Neuronal stem cell (in vitro differentiated cells): ENCODE measurements around the gene MOCS3.

Experiments
- DNase-seq: peaks from one replicate; pipeline ENCODE4 v3.0.0-alpha.2; 2013; ENCODE audit warnings: low spot score
- H2AFZ ChIP-seq: one replicate; pipeline ENCODE4 v1.6.1; 2013; ENCODE audit warnings: mild to moderate bottlenecking, low read length, inconsistent platforms
- H2AK5ac ChIP-seq: 2 replicates; pipeline ENCODE4 v1.6.1; 2013; ENCODE audit warnings: low read depth, mild to moderate bottlenecking, inconsistent platforms, low read length, moderate library complexity, mixed read lengths
- H2BK120ac ChIP-seq: 2 replicates; pipeline ENCODE4 v1.6.1; 2013; ENCODE audit warnings: low read depth, mild to moderate bottlenecking, inconsistent platforms, low read length, moderate library complexity, mixed read lengths
- H2BK12ac ChIP-seq: one replicate; pipeline ENCODE4 v1.6.1; 2013; ENCODE audit warnings: low read length, inconsistent platforms
- H2BK15ac ChIP-seq: 2 replicates; pipeline ENCODE4 v1.6.1; 2013; ENCODE audit warnings: mild to moderate bottlenecking, low read length, inconsistent platforms, mixed read lengths
- H2BK5ac ChIP-seq: one replicate; pipeline ENCODE4 v1.6.1; 2013; ENCODE audit warnings: inconsistent platforms, mild to moderate bottlenecking, low read length, moderate library complexity
- H3K14ac ChIP-seq: one replicate; pipeline ENCODE4 v1.6.1; 2013; ENCODE audit warnings: low read length, inconsistent platforms
- H3K18ac ChIP-seq: 2 replicates; pipeline ENCODE4 v1.6.1; 2013; ENCODE audit warnings: low read length, inconsistent platforms
- H3K23ac ChIP-seq: 2 replicates; pipeline ENCODE4 v1.6.1; 2013; ENCODE audit warnings: low read depth, mild to moderate bottlenecking, mixed read lengths, low read length, inconsistent platforms; ENCODE audit not compliant: poor library complexity
- H3K27ac ChIP-seq: replicated peaks from 3 replicates; pipeline ENCODE4 v1.5.1; 2013; ENCODE audit warnings: low read length, inconsistent platforms
- H3K27me3 ChIP-seq, 3 experiments: 2 replicates each; pipeline ENCODE4 v1.6.1; 2013; ENCODE audit warnings: low read length in 3 of 3, mild to moderate bottlenecking in 2 of 3, inconsistent platforms in 1 of 3, low read depth in 1 of 3, mixed read lengths in 1 of 3, moderate library complexity in 1 of 3; ENCODE audit not compliant: control insufficient read depth in 3 of 3, insufficient read depth in 3 of 3
- H3K36me3 ChIP-seq, 2 donors: replicated peaks in 1 of 2; 2 replicates each; pipeline ENCODE4 v1.6.1; 2013; ENCODE audit warnings: low read length in 2 of 2; ENCODE audit not compliant: control insufficient read depth in 2 of 2, insufficient read depth in 2 of 2
- H3K4ac ChIP-seq: 2 replicates; pipeline ENCODE4 v1.6.1; 2013; ENCODE audit warnings: inconsistent platforms, mild to moderate bottlenecking, low read length, moderate library complexity
- H3K4me1 ChIP-seq, 2 donors: 1 replicate in 1 of 2; 2 replicates in 1 of 2; pipeline ENCODE4 v1.6.1; 2013; ENCODE audit warnings: low read length in 2 of 2, low read depth in 1 of 2; ENCODE audit not compliant: control insufficient read depth in 2 of 2, insufficient read depth in 1 of 2
- H3K4me2 ChIP-seq: one replicate; pipeline ENCODE4 v1.6.1; 2013; ENCODE audit warnings: mild to moderate bottlenecking, low read length, inconsistent platforms; ENCODE audit not compliant: insufficient read depth, poor library complexity, severe bottlenecking
- H3K4me3 ChIP-seq, 2 donors: 2 replicates each; pipeline ENCODE4 v1.5.1; 2013; ENCODE audit warnings: low read length in 2 of 2, mild to moderate bottlenecking in 2 of 2, inconsistent platforms in 1 of 2, moderate library complexity in 1 of 2
- H3K79me1 ChIP-seq: one replicate; pipeline ENCODE4 v1.6.1; 2013; ENCODE audit warnings: low read depth, mild to moderate bottlenecking, inconsistent platforms, low read length, moderate library complexity
- H3K9ac ChIP-seq: one replicate; pipeline ENCODE4 v1.6.1; 2013; ENCODE audit warnings: mild to moderate bottlenecking, low read depth, low read length, inconsistent platforms; ENCODE audit not compliant: poor library complexity
- H3K9me3 ChIP-seq, 2 donors: replicated peaks in 1 of 2; 2 replicates each; pipeline versions ENCODE3 to v1.6.1; 2013; ENCODE audit warnings: low read length in 2 of 2, mild to moderate bottlenecking in 2 of 2, inconsistent platforms in 1 of 2, low read depth in 1 of 2, mixed read lengths in 1 of 2, moderate library complexity in 1 of 2; ENCODE audit not compliant: control insufficient read depth in 2 of 2, insufficient read depth in 1 of 2
- H4K8ac ChIP-seq: one replicate; pipeline ENCODE4 v1.6.1; 2013; ENCODE audit warnings: low read depth, mild to moderate bottlenecking, inconsistent platforms, low read length, moderate library complexity
- H4K91ac ChIP-seq: one replicate; pipeline ENCODE4 v1.6.1; 2013; ENCODE audit warnings: low read length, low read depth, mild to moderate bottlenecking, inconsistent platforms; ENCODE audit not compliant: poor library complexity
- WGBS, 2 donors: extraction: QIAGEN DNeasy Blood & Tissue Kit; methylation state at CpG; one replicate each; pipeline ENCODE4 v1.1.7; 2013; ENCODE audit warnings: missing lambda C conversion rate in 2 of 2, mixed read lengths in 1 of 2; ENCODE audit not compliant: insufficient read length in 2 of 2, insufficient replicate concordance in 1 of 2; ENCODE audit errors: extremely low coverage in 2 of 2; 5-methylcytosine and 5-hydroxymethylcytosine counted together

MOCS3 gene

DNA sequence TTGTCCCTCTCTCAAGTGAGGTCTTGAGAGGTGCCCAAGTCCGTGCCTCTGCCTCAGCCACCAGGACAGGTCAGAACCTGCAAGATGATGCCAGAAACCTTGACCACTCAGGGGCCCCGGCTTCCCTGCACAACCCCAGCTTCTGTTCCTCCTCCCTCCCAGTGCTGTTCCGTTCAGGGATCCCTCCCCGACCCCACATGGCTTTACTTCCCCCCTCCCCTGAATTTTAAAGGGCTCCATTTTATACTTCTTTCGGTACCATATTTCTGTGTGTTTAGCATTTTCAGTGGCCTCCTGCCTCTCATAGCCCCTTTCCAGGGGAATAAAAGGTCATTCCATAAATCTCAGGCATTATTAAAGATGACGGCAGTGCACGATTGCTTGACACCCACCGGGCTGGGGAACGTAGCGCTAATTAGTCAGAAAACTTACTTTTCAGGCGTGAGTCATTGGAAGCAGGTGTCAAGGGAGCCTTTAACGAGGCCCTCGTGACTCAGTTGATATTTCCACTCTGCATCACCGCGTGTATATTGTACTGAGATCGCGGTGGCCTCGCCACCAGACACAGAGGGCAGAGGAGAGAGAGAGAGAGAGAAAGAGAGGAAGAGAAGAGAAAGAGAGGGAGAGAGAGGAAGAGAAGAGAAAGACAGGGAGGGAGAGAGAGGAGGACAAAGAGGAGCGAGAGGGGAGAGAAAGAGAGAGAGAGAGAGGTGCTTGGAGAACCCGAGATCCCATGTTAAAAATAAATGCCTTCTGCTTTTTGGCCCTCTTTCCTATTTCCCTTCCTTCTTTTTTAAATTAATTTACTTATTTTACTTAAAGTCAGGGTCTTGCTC, 43.0 kb downstream of the MOCS3 start:
- H3K14ac ChIP-seq, result no peak overlapping the region
- DNase-seq, result no peak
- no peak overlapping the region for H4K8ac ChIP-seq
- no peak overlapping the region for H2AFZ ChIP-seq
- H2AK5ac ChIP-seq, result no peak overlapping the region
- no peak overlapping the region for H4K91ac ChIP-seq
- H3K27ac ChIP-seq, result no peak overlapping the region
- H3K4ac ChIP-seq, result no peak overlapping the region
- no CpG with 5 or more reads among the region's 20 CpGs for WGBS, 2 donors
- peaks cover 15 to 20% of the 10 kb centered on the region in 2 donors for H3K4me1 ChIP-seq
- no peak overlapping the region for H3K18ac ChIP-seq
- no peak overlapping the region for H3K23ac ChIP-seq
- no peak overlapping the region for H2BK12ac ChIP-seq
- no peaks in the 10 kb centered on the region for H3K9me3 ChIP-seq
- no peak overlapping the region for H2BK15ac ChIP-seq
- no peak overlapping the region for H3K4me2 ChIP-seq
- H2BK120ac ChIP-seq, result no peak overlapping the region
- peaks cover 3% of the 10 kb centered on the region for H3K79me1 ChIP-seq
- peaks cover 0 to 3% of the 10 kb centered on the region in 2 donors for H3K36me3 ChIP-seq
- no peak overlapping the region for H2BK5ac ChIP-seq
- no peaks in the 10 kb centered on the region for H3K27me3 ChIP-seq
- H3K9ac ChIP-seq, result no peak overlapping the region
- H3K4me3 ChIP-seq, result no peak overlapping the region

DNA sequence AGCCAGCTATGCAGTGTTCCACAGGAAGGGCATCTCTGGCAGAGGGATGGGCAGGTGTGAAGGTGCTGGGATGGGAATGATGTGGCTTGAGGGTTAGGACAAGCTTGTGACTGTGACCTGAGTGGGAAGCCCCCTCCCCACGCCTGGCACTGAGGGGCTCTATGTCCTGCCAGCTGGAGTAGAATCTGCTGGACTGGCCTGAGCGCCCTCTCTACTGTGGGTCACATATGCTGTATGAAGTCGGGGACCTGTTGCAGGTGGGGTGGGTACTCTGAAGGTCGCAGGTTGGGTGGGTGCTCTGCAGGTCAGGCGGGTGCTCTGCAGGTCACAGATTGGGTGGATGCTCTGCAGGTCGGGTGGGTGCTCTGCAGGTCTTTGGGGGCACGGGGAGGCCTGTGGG, 44.0 kb downstream of the MOCS3 start:
- no peak for DNase-seq
- Histone ChIP-seq H3K27me3 (no peaks in the 10 kb centered on the region), H3K23ac (peak overlapping the region; percentile 49), H2BK12ac (peak overlapping the region; percentile 63), H3K14ac (no peak overlapping the region), H4K91ac (no peak overlapping the region), H3K79me1 (peaks cover 3% of the 10 kb centered on the region), H2BK5ac (peak overlapping the region; percentile 19), H3K36me3 (peaks cover 0 to 3% of the 10 kb centered on the region in 2 donors), H2BK15ac (no peak overlapping the region), H3K9me3 (no peaks in the 10 kb centered on the region), H3K4me2 (no peak overlapping the region), H2AFZ (no peak overlapping the region), H4K8ac (peak overlapping the region; percentile 74), H3K27ac (peak overlapping the region; percentile 2), H3K9ac (peak overlapping the region; percentile 56), H3K4ac (peak overlapping the region; percentile 56), H2BK120ac (peak overlapping the region; percentile 33), H3K18ac (peak overlapping the region; percentile 66), H3K4me1 (peaks cover 11 to 14% of the 10 kb centered on the region in 2 donors), H3K4me3 (no peak overlapping the region), H2AK5ac (peak overlapping the region; percentile 91)
- whole genome bisulfite sequencing, 2 donors, result no CpG with 5 or more reads among the region's 7 CpGs

DNA sequence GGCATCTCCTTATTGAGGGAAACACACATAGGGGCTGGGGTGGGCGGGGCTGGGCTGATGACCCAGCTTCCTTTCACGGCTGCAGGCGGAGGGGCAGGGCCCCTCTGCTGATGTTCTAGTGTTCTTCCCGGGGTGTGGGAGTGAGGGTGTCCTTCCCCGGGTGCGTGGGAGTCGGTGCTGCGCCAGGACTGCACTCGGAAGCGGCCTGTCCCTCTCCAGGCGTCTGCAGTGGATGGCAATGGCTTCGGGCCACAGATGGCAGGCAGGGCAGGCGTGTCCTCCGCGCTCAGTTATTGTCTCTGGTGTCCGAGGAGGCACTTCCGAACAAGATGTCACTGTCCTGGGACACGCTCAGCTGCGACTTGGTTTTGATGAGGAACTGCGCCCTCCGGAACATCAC, 45.1 kb downstream of the MOCS3 start:
- H3K27ac ChIP-seq, result peak overlapping the region; percentile 23

DNA sequence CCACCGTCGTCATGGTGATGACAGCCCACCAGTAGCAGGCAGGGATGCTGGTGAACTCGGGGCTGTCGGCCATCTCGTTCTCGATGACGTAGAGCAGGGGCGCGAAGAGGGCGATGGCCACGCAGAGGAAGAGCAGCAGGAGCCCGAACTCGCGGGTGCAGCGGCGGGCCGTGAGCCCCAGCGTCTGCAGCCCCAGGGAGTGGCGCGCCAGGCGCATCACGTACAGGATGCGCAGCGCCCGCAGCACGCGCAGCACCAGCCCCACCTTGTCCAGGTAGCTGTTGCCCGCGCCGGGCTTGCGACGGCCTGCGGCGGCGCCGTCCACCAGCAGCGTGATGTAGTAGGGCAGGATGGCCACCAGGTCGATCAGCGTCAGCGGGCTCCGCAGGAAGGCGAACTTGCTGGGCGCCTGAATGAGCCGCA, 45.7 kb downstream of the MOCS3 start:
- no peak overlapping the region for H3K27ac ChIP-seq
- DNase-seq, result no peak
- H3K18ac ChIP-seq, result peak overlapping the region; percentile 84
- H2AFZ ChIP-seq, result no peak overlapping the region
- H2BK5ac ChIP-seq, result peak overlapping the region; percentile 91
- no peaks in the 10 kb centered on the region for H3K9me3 ChIP-seq
- H4K8ac ChIP-seq, result peak overlapping the region; percentile 3
- no peak overlapping the region for H3K23ac ChIP-seq
- H2BK12ac ChIP-seq, result peak overlapping the region; percentile 35
- peak overlapping the region; percentile 68 for H4K91ac ChIP-seq
- H3K9ac ChIP-seq, result no peak overlapping the region
- no peak overlapping the region for H2BK120ac ChIP-seq
- H3K4me1 ChIP-seq, result peaks cover 11 to 14% of the 10 kb centered on the region in 2 donors
- WGBS, 2 donors, result no CpG with 5 or more reads among the region's 44 CpGs
- H3K36me3 ChIP-seq, result peaks cover 0 to 3% of the 10 kb centered on the region in 2 donors
- no peak overlapping the region for H3K4me3 ChIP-seq
- H3K14ac ChIP-seq, result peak overlapping the region; percentile 43
- H2BK15ac ChIP-seq, result peak overlapping the region; percentile 60
- no peaks in the 10 kb centered on the region for H3K27me3 ChIP-seq
- H3K4me2 ChIP-seq, result no peak overlapping the region
- no peak overlapping the region for H3K4ac ChIP-seq
- peak overlapping the region; percentile 92 for H2AK5ac ChIP-seq
- peaks cover 3% of the 10 kb centered on the region for H3K79me1 ChIP-seq

More for the DNA sequence above, 45.1 kb downstream of the MOCS3 start:
- Histone ChIP-seq H3K27me3 (no peaks in the 10 kb centered on the region), H4K91ac (peak overlapping the region; percentile 68), H3K23ac (peak overlapping the region; percentile 56), H3K4me2 (no peak overlapping the region), H3K14ac (no peak overlapping the region), H2AK5ac (peak overlapping the region; percentile 92), H3K4ac (no peak overlapping the region), H2BK15ac (peak overlapping the region; percentile 60), H3K9ac (peak overlapping the region; percentile 56), H4K8ac (peak overlapping the region; percentile 3), H3K36me3 (peaks cover 0 to 3% of the 10 kb centered on the region in 2 donors), H2BK120ac (no peak overlapping the region), H3K9me3 (no peaks in the 10 kb centered on the region), H3K79me1 (peaks cover 3% of the 10 kb centered on the region), H2BK5ac (peak overlapping the region; percentile 91), H2BK12ac (peak overlapping the region; percentile 35), H3K18ac (peak overlapping the region; percentile 92), H3K4me3 (no peak overlapping the region), H2AFZ (peak overlapping the region; percentile 71), H3K4me1 (peaks cover 11 to 14% of the 10 kb centered on the region in 2 donors)
- no CpG with 5 or more reads among the region's 21 CpGs for WGBS, 2 donors
- DNase-seq, result no peak
